Left forelimb (tissue), 1 donor: Measurements from ENCODE around the gene CNP.

Experiments
- DNase-seq: peaks from one replicate; pipeline ENCODE4 v3.0.0-alpha.2; 2018; ENCODE audit warnings: low spot score

Gene CNP

GRCh38 chr17:41942626-41943373 is 23.8 kb upstream of the CNP start:
- DNase-seq = no peak

DNA sequence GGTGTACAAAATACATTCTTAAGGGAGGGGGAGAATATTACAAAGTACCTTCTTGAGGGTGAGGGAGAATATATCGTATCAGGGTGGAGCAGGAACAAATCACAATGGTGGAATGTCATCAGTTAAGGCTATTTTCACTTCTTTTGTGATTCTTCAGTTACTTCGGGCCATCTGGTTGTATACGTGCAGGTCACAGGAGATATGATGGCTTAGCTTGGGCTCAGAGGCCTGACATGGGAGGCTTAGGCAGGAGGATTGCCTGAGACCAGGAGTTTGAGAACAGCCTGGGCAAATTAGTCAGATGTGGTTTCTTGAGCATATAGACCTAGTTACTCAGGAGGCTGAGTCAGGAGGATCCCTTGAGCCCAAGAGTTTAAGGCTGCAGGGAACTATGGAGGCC is 23.1 kb upstream of the CNP start:
- DNase-seq = no peak

GRCh38 chr17:41944943-41945342 is 21.7 kb upstream of the CNP start:
- DNase-seq = no peak

- DNase-seq = no peak
Observed at GRCh38 chr17:41948762-41949460, 17.7 kb upstream of the CNP start.

DNA sequence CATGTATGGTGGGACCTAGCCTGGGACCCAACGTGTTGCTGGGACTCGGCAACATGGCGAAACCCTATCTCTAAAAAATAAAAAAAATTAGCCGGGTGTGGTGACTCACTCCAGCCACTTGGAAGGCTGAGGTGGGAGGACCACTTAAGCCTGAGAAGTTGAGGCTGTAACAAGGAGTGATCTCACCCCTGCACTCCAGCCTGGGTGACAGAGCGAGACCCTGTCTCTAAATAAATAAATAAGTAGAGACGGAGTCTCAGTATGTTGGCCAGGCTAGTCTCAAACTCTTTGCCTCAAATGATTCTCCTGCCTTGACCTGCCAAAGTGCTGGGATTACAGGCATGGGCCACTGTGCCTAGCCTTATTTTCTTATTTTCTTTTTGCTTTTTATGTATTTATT is 10.1 kb upstream of the CNP start:
- DNase-seq = no peak

- no peak for DNase-seq
Observed at GRCh38 chr17:41957031-41957868, 9.3 kb upstream of the CNP start.

GRCh38 chr17:41957869-41958439 is 8.6 kb upstream of the CNP start:
- DNase-seq = no peak

DNA sequence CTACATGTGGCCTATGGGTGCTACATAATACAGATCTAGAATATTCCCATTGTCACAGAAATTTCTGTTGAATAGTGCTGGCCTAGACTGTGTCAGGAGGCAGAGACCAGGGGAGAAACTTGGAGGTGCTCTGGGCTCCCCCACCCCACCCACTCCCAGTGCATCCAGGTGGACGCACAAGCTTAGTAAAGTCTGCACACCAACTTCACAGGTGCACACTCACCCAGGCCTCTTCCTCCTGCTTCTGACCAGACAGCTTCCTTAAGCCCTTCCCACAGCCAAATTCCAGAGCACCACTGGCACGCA is 7.6 kb upstream of the CNP start:
- no peak for DNase-seq

DNA sequence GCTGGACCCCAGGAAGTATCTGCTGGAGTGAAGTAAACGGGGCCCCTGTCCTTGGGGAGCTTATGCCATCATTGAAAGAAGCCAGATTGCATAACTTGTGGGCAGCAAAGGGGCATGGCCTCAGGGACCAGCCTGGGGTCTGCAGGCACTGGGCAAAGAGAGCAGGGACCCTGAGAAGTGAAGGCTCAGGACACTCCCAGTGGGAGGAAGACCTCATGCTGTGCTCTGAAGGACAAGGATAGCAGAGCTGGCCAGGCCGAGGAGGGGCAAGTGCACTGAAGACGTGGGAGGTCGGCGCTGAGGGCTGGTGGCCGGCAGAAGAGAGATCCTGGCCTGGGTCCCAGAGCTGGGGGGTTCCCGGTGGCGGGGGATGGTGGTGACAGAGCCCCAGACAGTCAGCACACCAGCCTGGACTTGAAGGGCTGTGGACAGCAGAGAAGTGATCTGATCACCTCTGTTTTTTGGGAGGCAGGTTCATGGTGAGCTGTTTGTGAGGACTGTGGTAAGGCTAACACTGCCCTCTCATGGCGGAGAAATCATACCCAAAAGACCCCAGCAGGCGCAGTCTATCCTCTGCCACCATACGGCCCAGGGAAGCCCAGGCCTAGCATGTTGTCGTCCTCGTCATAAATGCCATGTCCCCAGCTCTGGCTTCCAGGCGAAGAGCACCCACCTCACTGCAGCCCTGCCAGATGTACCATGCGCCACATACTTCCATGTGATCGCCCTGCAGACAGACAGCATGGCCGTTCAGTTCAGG is 7.1 kb upstream of the CNP start:
- DNase-seq = no peak

GRCh38 chr17:41962111-41962510 is 4.5 kb upstream of the CNP start:
- DNase-seq = no peak

GRCh38 chr17:41962768-41963434 is 3.7 kb upstream of the CNP start:
- DNase-seq = peak; percentile 86

GRCh38 chr17:41965694-41966462 is 717 bp upstream of the CNP start:
- no peak for DNase-seq

DNA sequence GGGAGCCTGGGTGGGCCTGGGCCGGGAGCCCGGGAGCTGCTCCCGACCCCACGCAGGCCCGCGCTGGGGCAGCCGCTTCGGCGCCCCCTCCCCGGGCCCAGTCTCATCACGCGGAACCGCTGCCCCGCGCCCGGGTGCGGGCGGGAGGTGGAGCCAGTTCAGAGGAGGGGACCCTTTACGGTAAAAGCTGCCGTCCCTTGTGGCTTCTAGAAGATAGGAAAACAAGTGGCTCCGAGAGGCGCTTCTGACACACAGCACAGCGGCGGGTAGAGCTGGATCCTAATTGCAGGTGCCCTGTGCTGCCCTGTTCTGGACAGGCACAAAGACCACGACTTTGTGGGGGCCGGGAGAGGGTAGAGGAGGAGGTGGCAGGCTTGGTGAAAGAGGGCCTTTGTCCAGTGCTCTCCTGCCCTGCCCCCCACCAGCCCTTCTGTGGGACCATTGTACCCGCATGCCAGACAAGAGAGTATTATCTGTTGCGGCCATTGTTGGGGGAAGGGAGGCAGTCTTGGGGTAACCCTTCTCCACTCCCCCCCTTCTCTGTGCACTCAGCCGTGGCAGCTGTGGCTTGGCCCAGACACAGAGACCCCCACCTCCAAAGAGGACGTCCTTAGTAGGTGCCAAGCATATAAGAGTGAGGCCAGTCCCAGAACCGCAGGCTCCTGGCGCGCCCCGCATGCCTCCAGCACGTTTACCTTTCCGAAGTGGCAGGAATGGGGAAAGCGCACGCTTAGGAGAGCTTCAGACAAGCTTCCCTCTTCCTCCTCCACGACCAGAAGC is 736 bp downstream of the CNP start:
- no peak for DNase-seq

DNA sequence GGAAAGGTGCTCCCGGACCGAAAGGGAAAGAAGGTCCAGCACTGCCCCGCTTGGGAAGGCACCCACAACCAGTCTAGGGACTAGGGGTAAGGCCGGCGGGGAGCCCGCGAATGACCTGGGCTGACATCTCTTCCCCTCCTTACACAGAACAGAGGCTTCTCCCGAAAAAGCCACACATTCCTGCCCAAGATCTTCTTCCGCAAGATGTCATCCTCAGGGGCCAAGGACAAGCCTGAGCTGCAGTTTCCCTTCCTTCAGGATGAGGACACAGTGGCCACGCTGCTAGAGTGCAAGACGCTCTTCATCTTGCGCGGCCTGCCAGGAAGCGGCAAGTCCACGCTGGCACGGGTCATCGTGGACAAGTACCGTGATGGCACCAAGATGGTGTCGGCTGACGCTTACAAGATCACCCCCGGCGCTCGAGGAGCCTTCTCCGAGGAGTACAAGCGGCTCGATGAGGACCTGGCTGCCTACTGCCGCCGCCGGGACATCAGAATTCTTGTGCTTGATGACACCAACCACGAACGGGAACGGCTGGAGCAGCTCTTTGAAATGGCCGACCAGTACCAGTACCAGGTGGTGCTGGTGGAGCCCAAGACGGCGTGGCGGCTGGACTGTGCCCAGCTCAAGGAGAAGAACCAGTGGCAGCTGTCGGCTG is 1.5 kb downstream of the CNP start:
- DNase-seq = no peak

DNA sequence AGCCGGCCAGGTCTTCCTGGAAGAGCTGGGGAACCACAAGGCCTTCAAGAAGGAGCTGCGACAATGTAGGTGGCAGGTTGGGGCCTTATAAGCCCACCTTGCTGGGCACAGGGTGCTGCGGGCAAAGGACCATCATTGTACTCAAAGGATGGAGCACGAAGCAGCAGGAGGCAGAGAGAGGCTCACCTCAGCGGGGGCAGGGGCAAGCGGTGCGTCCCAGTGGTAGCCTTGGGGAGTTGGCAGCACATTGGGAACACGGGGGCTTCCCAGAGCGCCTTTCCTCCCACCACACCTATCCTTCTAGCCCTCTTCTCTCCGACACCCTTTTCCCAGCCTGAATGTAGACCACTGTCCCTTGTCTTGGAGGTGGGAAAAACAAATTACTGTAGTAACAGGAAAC is 2.1 kb downstream of the CNP start:
- DNase-seq = no peak

GRCh38 chr17:41970901-41971331 is 4.3 kb downstream of the CNP start:
- DNase-seq = no peak

DNA sequence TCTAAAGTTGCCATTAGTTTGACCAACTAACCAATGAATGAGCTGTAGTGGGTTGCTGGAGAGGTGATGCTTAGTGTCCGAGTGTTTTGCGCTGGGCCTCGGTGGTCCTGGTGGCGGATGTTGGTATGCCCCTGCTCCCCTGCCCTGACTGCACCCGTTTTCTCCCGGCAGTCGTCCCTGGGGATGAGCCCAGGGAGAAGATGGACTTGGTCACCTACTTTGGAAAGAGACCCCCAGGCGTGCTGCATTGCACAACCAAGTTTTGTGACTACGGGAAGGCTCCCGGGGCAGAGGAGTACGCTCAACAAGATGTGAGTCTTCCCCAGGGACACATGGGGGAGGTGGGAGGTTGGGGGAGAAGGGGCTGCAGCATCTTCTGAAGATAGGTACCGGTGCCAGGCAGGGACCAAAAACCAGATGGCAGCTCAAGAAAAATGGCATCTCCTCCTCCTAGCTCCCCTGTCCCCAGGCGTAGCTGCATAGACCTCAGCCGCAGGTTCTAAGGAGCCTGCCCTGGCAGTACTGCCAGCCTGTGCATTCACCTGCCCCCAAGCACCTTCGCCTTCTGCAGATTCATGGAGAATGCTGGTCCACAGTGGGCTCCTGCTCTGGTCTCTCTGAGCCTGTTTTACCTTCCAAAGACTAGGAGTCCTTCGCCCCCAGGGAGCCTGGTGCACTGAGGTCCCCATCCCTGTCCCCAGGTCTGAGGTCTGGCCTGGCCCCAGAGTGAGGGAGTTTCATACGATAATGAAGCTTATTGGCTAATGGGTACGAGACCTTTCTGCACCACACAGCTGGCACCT is 5.3 kb downstream of the CNP start:
- no peak for DNase-seq
